Choroid plexus epithelial cell (primary cell): ENCODE data around the gene OR4X1.
"Not testable (repeated sequence)": the region's sequence is repeated elsewhere in the genome, so short reads cannot be mapped to it uniquely, and the experiment has no call there.

Experiments used
- DNase-seq: peaks from one replicate; pipeline ENCODE4 v3.0.0-alpha.2; 2010; ENCODE audit warnings: low read depth
- H3K4me3 ChIP-seq: 2 replicates; pipeline ENCODE4 v1.5.1; 2011; ENCODE audit warnings: low read depth, mild to moderate bottlenecking, control low read depth, low read length, moderate library complexity
- CTCF ChIP-seq: conservative IDR thresholded peaks from 2 replicates; pipeline ENCODE4 v1.5.1; 2011; ENCODE audit warnings: low read depth, mild to moderate bottlenecking, control low read depth, inconsistent platforms, low read length, moderate library complexity

OR4X1 gene

DNA sequence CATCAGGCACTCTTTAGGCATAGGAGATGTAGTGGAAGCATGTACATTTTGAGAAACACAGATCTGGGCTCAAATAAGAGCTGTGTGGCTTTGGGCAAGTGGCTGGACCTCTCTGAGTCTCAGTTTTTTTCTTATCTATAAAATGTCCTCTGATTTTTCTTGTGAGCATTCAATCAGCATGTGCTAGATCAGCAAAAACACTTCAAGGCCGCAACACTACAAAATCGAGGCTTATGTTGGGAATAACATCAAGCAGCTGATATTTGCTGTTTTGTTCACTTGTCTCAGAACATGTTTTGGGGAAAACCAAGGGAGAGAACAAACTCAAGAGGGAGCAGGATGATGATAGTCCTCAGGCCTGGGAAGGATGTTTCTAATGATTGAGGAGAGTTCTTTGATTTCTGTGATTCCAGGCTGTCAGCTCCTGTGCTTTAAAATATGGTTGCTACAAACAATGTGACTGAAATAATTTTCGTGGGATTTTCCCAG, at the start of gene OR4X1:
Gene OR4X1, plus strand, starts transcription at position 439 of the 489 bp plus-strand sequence. Its CDS starts 0 bp downstream, at position 439.
- no peak for DNase-seq
- TF ChIP-seq CTCF, result no peak
- H3K4me3 ChIP-seq, result no peak within 1 kb of the TSS

DNA sequence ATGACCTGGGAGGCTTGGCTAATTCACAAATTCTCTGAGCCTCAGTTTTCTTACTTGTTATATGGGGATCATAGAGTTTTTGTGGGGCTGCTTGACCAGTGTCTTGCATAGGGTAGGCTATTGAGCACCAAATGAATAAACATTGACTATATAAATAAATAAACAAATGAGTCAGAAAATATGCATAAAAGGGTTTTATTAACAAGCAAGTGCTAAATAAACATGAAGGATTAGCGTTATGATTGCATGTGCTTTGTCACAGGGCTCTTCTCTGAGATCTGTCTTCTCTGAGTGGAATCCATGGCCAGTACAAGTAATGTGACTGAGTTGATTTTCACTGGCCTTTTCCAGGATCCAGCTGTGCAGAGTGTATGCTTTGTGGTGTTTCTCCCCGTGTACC, 47.2 kb upstream of the OR4X1 start, which contains the start of gene OR4B1:
Gene OR4B1, plus strand, starts transcription at position 301 of the 400 bp plus-strand sequence. Its CDS starts 0 bp downstream, at position 301.
- no peak for DNase-seq
- H3K4me3 ChIP-seq, result no peak within 1 kb of the TSS
- TF ChIP-seq CTCF, result no peak

- TF ChIP-seq CTCF, result no peak
- no peak overlapping the region for H3K4me3 ChIP-seq
- DNase-seq, result no peak
Observed at GRCh38 chr11:48228761-48229160, 34.9 kb upstream of the OR4X1 start.

DNA sequence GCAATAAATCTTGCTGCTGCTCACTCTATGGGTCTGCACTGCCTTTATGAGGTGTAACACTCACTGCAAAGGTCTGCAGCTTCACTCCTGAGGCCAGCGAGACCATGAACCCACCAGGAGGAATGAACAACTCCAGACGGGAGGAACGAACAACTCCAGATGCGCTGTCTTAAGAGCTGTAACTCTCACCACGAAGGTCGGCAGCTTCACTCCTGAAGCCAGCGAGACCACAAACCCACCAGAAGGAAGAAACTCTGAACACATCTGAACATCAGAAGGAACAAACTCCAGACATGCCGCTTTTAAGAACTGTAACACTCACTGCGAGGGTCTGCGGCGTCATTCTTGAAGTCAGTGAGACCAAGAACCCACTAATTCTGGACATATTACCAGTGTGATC, 33.6 kb upstream of the OR4X1 start:
- DNase-seq, H3K4me3 ChIP-seq: not testable (repeated sequence)

- no peak overlapping the region for H3K4me3 ChIP-seq
- no peak for TF ChIP-seq CTCF
- DNase-seq, result no peak
Observed at GRCh38 chr11:48237727-48238126, 25.9 kb upstream of the OR4X1 start.

DNA sequence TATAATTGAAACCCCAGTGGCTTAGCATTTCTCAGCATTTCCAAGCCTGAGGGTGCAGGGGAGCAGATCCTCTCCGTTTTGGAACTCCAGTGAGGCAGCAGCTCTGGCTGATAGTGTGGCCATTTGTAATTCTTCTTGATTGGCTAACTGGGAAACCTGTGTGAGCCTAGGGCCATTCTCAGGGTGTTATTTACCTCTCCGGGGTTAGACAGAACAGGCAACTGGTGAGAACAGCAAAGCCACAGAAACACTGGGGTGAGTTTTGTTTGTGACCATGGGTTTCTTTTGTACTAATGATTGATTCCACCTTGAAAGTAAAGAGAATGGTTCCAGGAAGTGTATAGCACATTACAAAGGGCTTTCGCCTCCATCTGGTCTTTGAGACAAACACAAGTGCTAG, 21.2 kb upstream of the OR4X1 start:
- H3K4me3 ChIP-seq, result no peak overlapping the region
- TF ChIP-seq CTCF, result no peak
- no peak for DNase-seq

- DNase-seq, result no peak
- H3K4me3 ChIP-seq, result no peak within 1 kb of the TSS
- no peak for TF ChIP-seq CTCF
Observed at GRCh38 chr11:48244804-48245203, 18.9 kb upstream of the OR4X1 start, which contains the start of gene OR4X2. OR4X2 (plus strand) TSS chr11:48245104; CDS start chr11:48245104, 0 bp downstream.
